Neural progenitor cell (in vitro differentiated cells): ENCODE results near the gene MRAP.

ENCODE experiments used
- EZH2 ChIP-seq: fragments of 200-600 bp; sonication (generic); IDR thresholded peaks from 2 replicates; pipeline ENCODE4 v1.6.1; 2017; ENCODE audit warnings: antibody characterized with exemption, mild to moderate bottlenecking, moderate library complexity
- TF ChIP-seq, protein P1 (sequence below): fragments of 200-600 bp; sonication (generic); IDR thresholded peaks from 2 replicates; pipeline ENCODE4 v1.5.1; 2017; ENCODE audit warnings: antibody characterized with exemption, mild to moderate bottlenecking

DNA sequence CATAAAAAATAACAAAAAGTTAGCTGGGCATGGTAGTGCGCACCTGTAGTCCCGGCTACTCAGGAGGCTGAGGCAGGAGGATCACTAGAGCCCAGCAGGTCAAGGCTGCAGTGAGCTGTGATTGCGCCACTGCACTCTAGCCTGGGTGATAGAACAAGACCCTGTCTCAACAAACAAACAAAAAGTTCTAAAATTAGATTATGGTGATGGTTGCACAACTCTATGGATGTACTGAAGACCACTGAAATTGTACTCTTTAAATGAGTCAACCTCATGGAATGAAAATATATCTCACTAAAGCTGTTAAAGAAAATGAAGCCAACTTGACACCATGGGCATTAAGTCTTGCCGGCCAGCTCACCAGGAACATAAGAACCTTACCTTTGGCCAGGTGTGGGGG lies 9.1 kb downstream of the MRAP start:
- TF ChIP-seq, protein P1, sequence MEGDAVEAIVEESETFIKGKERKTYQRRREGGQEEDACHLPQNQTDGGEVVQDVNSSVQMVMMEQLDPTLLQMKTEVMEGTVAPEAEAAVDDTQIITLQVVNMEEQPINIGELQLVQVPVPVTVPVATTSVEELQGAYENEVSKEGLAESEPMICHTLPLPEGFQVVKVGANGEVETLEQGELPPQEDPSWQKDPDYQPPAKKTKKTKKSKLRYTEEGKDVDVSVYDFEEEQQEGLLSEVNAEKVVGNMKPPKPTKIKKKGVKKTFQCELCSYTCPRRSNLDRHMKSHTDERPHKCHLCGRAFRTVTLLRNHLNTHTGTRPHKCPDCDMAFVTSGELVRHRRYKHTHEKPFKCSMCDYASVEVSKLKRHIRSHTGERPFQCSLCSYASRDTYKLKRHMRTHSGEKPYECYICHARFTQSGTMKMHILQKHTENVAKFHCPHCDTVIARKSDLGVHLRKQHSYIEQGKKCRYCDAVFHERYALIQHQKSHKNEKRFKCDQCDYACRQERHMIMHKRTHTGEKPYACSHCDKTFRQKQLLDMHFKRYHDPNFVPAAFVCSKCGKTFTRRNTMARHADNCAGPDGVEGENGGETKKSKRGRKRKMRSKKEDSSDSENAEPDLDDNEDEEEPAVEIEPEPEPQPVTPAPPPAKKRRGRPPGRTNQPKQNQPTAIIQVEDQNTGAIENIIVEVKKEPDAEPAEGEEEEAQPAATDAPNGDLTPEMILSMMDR, result no peak
- no peak for TF ChIP-seq EZH2
